Psoas muscle (tissue), 8 donors: Measurements from ENCODE around the gene PSRC1. TPM values are rescaled to one million over a fixed set of nuclear protein-coding genes. Genes with fewer than 3 reads are reported as not detected.

Experiments used
- ATAC-seq, 4 donors: fragments of 200-7000 bp; cut with Tn5 transposase; one replicate each; pipeline ENCODE4 v1.9.1; 2020; ENCODE audit warnings: moderate library complexity in 3 of 4, mild to moderate bottlenecking in 2 of 4
- DNase-seq, 2 donors: peaks; one replicate each; pipeline ENCODE4 v3.0.0-alpha.2; 2020
- H3K27ac ChIP-seq: fragments of 200-600 bp; one replicate; pipeline ENCODE4 v1.8.0; 2022
- H3K27me3 ChIP-seq, 3 donors: fragments of 200-600 bp in 1 of 3; one replicate each; pipeline versions ENCODE4 v1.6.1 to v1.8.0; 2013 to 2022; ENCODE audit warnings: low read length in 2 of 3, mild to moderate bottlenecking in 2 of 3, moderate library complexity in 1 of 3; ENCODE audit not compliant: insufficient read depth in 3 of 3
- H3K36me3 ChIP-seq, 2 donors: fragments of 200-600 bp in 1 of 2; one replicate each; pipeline versions ENCODE4 v1.6.1 to v1.8.0; 2013 to 2022; ENCODE audit warnings: low read depth in 1 of 2, mild to moderate bottlenecking in 1 of 2, moderate library complexity in 1 of 2; ENCODE audit not compliant: insufficient read depth in 1 of 2
- H3K4me1 ChIP-seq: fragments of 200-600 bp; one replicate; pipeline ENCODE4 v1.8.0; 2022
- H3K4me3 ChIP-seq: fragments of 200-600 bp; one replicate; pipeline ENCODE4 v1.8.0; 2022; ENCODE audit warnings: mild to moderate bottlenecking
- H3K9me3 ChIP-seq: fragments of 200-600 bp; one replicate; pipeline ENCODE4 v1.8.0; 2022
- CTCF ChIP-seq: fragments of 200-600 bp; IDR thresholded peaks from one replicate; pipeline ENCODE4 v1.8.0; 2022; ENCODE audit warnings: antibody characterized with exemption
- WGBS, 3 donors: extraction: QIAGEN DNeasy Blood & Tissue Kit; methylation state at CpG; one replicate each; pipeline versions ENCODE4 v1.1.6 to v1.1.7; 2013; 5-methylcytosine and 5-hydroxymethylcytosine counted together
- intact Hi-C, 2 donors: fragments of 100-400 bp; cut with DNase I; formaldehyde crosslinking; loops; one replicate each; pipeline versions ENCODE4 v1.11.0 to v1.14.2; 2022
- polyA plus RNA-seq, 3 donors: library from polyadenylated mRNA; stranded (reverse); fragments of 200-250 nt; gene quantifications; one replicate each; pipeline ENCODE4 v1.2.3, GENCODE V29; 2013
- total RNA-seq, 4 donors: library from RNA; stranded (reverse); fragmentation: NEBNext Ultra II Directional in 2 of 4; extraction: Animal tissue kit (Norgen Biotek cat#: 25700) in 2 of 4; gene quantifications; one replicate each; pipeline versions ENCODE4 v1.2.1 to v1.2.4, GENCODE V29; 2021 to 2023
- donor health status: healthy with polysubstance abuse.
- donor health status: DM: no; HTN: no; CAD: no; lungs with moderate emphysema.
- donor health status: Bipolar disorder and iron deficiency.
- donor health status: healthy.
- donor health status: DM: yes; HTN: yes; CAD: no.
- donor health status: DM: no; HTN: no; CAD: no.
- donor health status: DM: no; HTN: no; CAD: no.
- donor health status: DM: yes; HTN: yes; CAD: no.

Gene PSRC1
- total and polyA plus RNA-seq, 7 donors: 0.14 to 2.0 (median 0.60) TPM

- DNase-seq (no peak), ATAC-seq (peak in 1 of 4 donors; percentile 5)
- Histone ChIP-seq H3K27me3 (no peaks in the 10 kb centered on the region), H3K36me3 (peaks cover 0 to 6% of the 10 kb centered on the region in 2 donors), H3K9me3 (no peaks in the 10 kb centered on the region), H3K4me1 (peaks cover 21% of the 10 kb centered on the region), H3K4me3 (no peak overlapping the region), H3K27ac (no peak overlapping the region)
- no peak for TF ChIP-seq CTCF
- intact Hi-C loops: no loop called here
- WGBS, 3 donors: 78 to 91% (median 80%) methylated on average over 5 of the region's 5 CpGs
Observed at GRCh38 chr1:109255678-109256077, 27.3 kb downstream of the PSRC1 start.

- peak in 1 of 2 donors; percentile 58 for DNase-seq
- TF ChIP-seq CTCF: no peak
- Histone ChIP-seq H3K36me3 (peaks cover 0 to 6% of the 10 kb centered on the region in 2 donors), H3K9me3 (no peaks in the 10 kb centered on the region), H3K4me3 (no peak overlapping the region), H3K4me1 (peaks cover 21% of the 10 kb centered on the region), H3K27me3 (no peaks in the 10 kb centered on the region), H3K27ac (no peak overlapping the region)
- 39 to 54% (median 44%) methylated on average over 14 to 15 of the region's 15 CpGs for WGBS, 3 donors
- peak in 3 of 4 donors; percentile 25 to 38 (median 30) for ATAC-seq
- intact Hi-C loops: no loop called here
Observed at GRCh38 chr1:109255097-109255651, 27.8 kb downstream of the PSRC1 start.

- no peak for ATAC-seq
- H3K9me3 ChIP-seq: no peaks in the 10 kb centered on the region
- H3K27me3 ChIP-seq: no peaks in the 10 kb centered on the region
- H3K4me1 ChIP-seq: peaks cover 21% of the 10 kb centered on the region
- WGBS, 3 donors: 76 to 77% (median 76%) methylated on average over 5 to 7 of the region's 7 CpGs
- peak in 1 of 2 donors; percentile 31 for DNase-seq
- H3K36me3 ChIP-seq: peaks cover 0 to 6% of the 10 kb centered on the region in 2 donors
- no peak for TF ChIP-seq CTCF
- intact Hi-C loops: no loop called here
- H3K27ac ChIP-seq: peak overlapping the region; percentile 67
- no peak overlapping the region for H3K4me3 ChIP-seq
Observed at GRCh38 chr1:109254621-109255096, 28.3 kb downstream of the PSRC1 start.

GRCh38 chr1:109253803-109254620 lies 28.9 kb downstream of the PSRC1 start:
- ATAC-seq: peak in 3 of 4 donors; percentile 22 to 37 (median 31)
- Histone ChIP-seq H3K4me1 (peaks cover 24% of the 10 kb centered on the region), H3K4me3 (peak overlapping the region; percentile 47), H3K27ac (peak overlapping the region; percentile 67), H3K36me3 (peaks cover 0 to 4% of the 10 kb centered on the region in 2 donors), H3K9me3 (no peaks in the 10 kb centered on the region), H3K27me3 (no peaks in the 10 kb centered on the region)
- WGBS, 3 donors: 17 to 23% (median 19%) methylated on average over 9 of the region's 9 CpGs
- DNase-seq: peak in 1 of 2 donors; percentile 52
- no peak for TF ChIP-seq CTCF
- intact Hi-C loops: no loop called here
